ENCODE data around the gene MAGT1.
"Not testable (repeated sequence)": the region's sequence is repeated elsewhere in the genome, so short reads cannot be mapped to it uniquely, and the experiment has no call there.

MAGT1 gene

GRCh38 chrX:77894921-77895886, at the start of gene MAGT1:
TSS of gene MAGT1 (minus strand) at chrX:77895435. CDS start at chrX:77895410, 25 bp downstream.
- peak; percentile 95 for ATAC-seq

GRCh38 chrX:77945031-77945430, 49.8 kb upstream of the MAGT1 start:
- not testable (repeated sequence) for DNase-seq, ATAC-seq

More at GRCh38 chrX:77894921-77895886, at the start of gene MAGT1:
- peak; percentile 85 for DNase-seq

GRCh38 chrX:77938083-77938680, 42.9 kb upstream of the MAGT1 start:
- no peak for ATAC-seq
- DNase-seq = no peak

GRCh38 chrX:77937291-77937690, 42.1 kb upstream of the MAGT1 start:
- DNase-seq = no peak
- no peak for ATAC-seq

- DNase-seq (no peak), ATAC-seq (no peak)
Observed at GRCh38 chrX:77936299-77936698, 41.1 kb upstream of the MAGT1 start.

GRCh38 chrX:77935886-77936285, 40.7 kb upstream of the MAGT1 start:
- no peak for ATAC-seq
- DNase-seq = no peak

- ATAC-seq (no peak), DNase-seq (no peak)
Observed at GRCh38 chrX:77930581-77930980, 35.3 kb upstream of the MAGT1 start.

GRCh38 chrX:77925764-77926163, 30.5 kb upstream of the MAGT1 start:
- no peak for ATAC-seq
- no peak for DNase-seq

GRCh38 chrX:77924320-77924859, 29.2 kb upstream of the MAGT1 start:
- no peak for ATAC-seq
- no peak for DNase-seq

- DNase-seq (no peak), ATAC-seq (no peak)
Observed at GRCh38 chrX:77922787-77923186, 27.6 kb upstream of the MAGT1 start.

- DNase-seq, ATAC-seq: not testable (repeated sequence)
Observed at GRCh38 chrX:77919370-77919769, 24.1 kb upstream of the MAGT1 start.

GRCh38 chrX:77918568-77918967, 23.3 kb upstream of the MAGT1 start:
- DNase-seq = no peak
- no peak for ATAC-seq

GRCh38 chrX:77917294-77917933, 22.2 kb upstream of the MAGT1 start:
- ATAC-seq (no peak), DNase-seq (no peak)

- DNase-seq = peak; percentile 89
- peak; percentile 96 for ATAC-seq
Observed at GRCh38 chrX:77910108-77910840, 15.0 kb upstream of the MAGT1 start, which contains the start of gene ATP7A. TSS of gene ATP7A (plus strand) at chrX:77910693. CDS start at chrX:77971642, 60,949 bp downstream.

GRCh38 chrX:77901506-77901905, 6.3 kb upstream of the MAGT1 start:
- ATAC-seq (no peak), DNase-seq (no peak)

- DNase-seq = no peak
- no peak for ATAC-seq
Observed at GRCh38 chrX:77900688-77901087, 5.5 kb upstream of the MAGT1 start.

GRCh38 chrX:77899081-77899828, 4.0 kb upstream of the MAGT1 start, which contains the start of gene COX7B:
TSS of gene COX7B (plus strand) at chrX:77899468. CDS start at chrX:77899554, 86 bp downstream.
- peak; percentile 65 for ATAC-seq
- peak; percentile 44 for DNase-seq

- DNase-seq (no peak), ATAC-seq (no peak)
Observed at GRCh38 chrX:77893713-77894112, 1.5 kb downstream of the MAGT1 start.

GRCh38 chrX:77892887-77893286, 2.3 kb downstream of the MAGT1 start:
- ATAC-seq = no peak
- DNase-seq = no peak

- not testable (repeated sequence) for DNase-seq, ATAC-seq
Observed at GRCh38 chrX:77881418-77881817, 13.8 kb downstream of the MAGT1 start.

- ATAC-seq = no peak
Observed at GRCh38 chrX:77875372-77875771, 19.9 kb downstream of the MAGT1 start.

More at GRCh38 chrX:77875372-77875771, 19.9 kb downstream of the MAGT1 start:
- no peak for DNase-seq

Data from stimulated activated naive CD8-positive, alpha-beta T cell treated with anti-CD3 and anti-CD28 coated beads, Interleukin-15, Interleukin-2, amounts not matched to agents 100 U/mL and 50 U/mL, for 24 hours (primary cell).